ENCODE measurements around the gene TSSC4.

Gene TSSC4

DNA sequence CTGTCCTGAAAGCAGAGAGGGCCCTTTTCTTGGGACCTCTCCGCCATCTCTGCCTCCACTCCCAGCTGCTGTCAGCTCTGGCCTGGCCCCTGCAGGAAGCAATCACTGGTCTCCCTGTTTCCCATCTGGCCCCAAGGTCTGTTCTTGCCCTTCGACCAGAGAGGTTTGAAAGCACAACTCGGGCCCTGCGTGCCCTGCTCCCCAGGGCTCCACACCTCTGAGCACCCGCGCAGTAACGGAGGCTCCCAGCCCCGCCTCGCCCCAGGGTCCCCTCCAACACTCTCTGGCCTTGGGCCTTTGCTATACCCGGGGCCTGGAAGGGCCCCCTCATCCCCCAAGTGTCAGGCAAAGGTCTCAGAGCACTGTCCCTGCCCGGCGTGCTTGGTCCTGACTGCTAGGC lies 31.2 kb upstream of the TSSC4 start:
- no peak for DNase-seq (ENCODE audit: low read depth in 2 of 2)

DNA sequence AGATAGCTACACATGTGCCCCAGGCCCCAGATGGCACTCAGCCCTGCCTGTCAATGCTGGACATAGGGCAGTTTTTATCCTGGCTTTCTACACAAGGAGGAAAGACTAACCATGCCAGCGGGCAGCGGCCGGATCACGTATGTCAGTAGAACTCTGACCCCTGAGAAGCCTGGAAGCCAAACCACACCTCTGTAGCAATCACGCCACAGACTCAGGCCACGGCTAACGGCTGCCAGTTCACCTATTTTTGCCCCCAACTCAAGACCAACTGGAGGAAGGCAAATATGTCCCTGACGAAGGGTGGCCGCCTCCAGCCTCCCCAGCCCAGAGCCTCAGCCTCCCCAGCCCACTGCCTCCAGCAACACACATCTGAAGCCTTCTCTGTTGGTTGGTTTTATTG lies 30.7 kb upstream of the TSSC4 start:
- no peak for DNase-seq (ENCODE audit: low read depth in 2 of 2)

DNA sequence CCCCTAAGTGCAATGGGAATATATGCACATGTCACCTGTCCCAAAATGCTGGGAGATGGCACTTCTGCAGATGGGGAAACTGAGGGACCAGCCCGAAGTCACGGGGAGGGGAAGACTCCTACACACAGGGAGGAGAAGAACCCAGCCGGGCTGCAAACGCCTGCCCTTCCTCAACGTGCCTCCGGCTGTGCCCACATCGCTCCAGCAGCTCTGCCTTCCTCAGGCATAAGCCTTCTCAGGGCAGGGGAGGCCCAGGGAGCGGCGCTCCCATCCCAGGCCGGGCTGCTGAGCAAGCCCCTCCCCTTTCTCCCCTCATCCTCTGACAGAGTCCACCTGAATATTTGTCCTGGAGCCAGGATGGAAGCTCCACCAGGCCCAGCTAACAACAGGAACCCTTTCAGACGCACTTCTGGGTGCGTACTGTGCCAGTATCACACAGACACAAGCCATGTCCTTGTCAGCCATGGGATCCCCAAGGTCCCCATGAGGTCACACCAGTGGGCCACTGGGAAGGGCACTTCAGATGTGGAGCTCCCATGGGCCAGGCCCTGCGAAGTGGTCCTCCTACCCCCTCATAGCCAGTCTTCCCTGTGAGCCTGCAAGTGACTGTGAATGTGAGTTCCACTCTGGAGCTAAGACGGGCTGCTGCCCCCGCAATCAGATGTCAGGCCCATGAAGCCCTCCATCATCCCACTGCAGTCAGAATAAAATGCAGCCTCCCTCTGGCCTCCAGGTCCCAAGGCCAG lies 25.9 kb upstream of the TSSC4 start:
- no peak for DNase-seq (ENCODE audit: low read depth in 2 of 2)

- DNase-seq (ENCODE audit: low read depth in 2 of 2): no peak
These were observed 25.2 kb upstream of the TSSC4 start for GRCh38 chr11:2375341-2375853.

DNA sequence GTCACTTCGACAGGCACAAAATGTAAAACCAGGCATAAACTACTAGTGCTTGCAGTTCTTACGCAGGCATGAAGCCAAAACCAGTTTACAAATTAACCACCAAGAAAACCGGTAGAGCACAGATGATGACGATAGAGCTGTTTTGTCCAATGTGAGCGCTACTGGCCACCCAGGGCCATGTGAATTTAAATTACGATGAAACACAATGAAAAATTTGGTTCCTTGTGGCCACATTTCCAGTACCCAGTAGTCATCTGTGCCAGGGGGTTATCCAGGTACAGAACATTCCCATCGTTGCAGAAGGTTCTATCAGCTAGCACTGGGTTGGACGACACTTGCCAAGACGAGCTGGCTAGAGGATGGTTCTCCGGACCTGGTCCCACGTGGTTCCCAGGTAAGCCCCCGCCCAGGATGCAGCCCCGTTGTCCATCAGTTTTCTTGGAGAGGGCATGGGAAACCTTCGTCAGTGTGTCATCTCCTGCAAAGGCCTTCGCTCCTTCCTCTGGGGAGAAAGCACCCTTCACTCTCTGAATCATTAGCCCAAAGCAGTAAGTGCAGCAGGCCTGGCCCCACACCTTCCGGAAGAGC lies 24.5 kb upstream of the TSSC4 start:
- no peak for DNase-seq (ENCODE audit: low read depth in 2 of 2)

GRCh38 chr11:2376751-2377451 lies 23.6 kb upstream of the TSSC4 start, which contains the start of gene CD81:
CD81 (plus strand) TSS chr11:2377310; CDS start chr11:2377550, 240 bp downstream.
- peak in 1 of 2 experiments; percentile 57 for DNase-seq (ENCODE audit: low read depth in 2 of 2)

- DNase-seq (ENCODE audit: low read depth in 2 of 2): peak in 1 of 2 experiments; percentile 45
These were observed 22.8 kb upstream of the TSSC4 start for GRCh38 chr11:2377511-2378443.

- DNase-seq (ENCODE audit: low read depth in 2 of 2): no peak
These were observed 21.9 kb upstream of the TSSC4 start for GRCh38 chr11:2378527-2379210.

GRCh38 chr11:2379466-2380174 lies 20.9 kb upstream of the TSSC4 start:
- DNase-seq (ENCODE audit: low read depth in 2 of 2): no peak

- no peak for DNase-seq (ENCODE audit: low read depth in 2 of 2)
These were observed 20.2 kb upstream of the TSSC4 start for GRCh38 chr11:2380396-2380795.

DNA sequence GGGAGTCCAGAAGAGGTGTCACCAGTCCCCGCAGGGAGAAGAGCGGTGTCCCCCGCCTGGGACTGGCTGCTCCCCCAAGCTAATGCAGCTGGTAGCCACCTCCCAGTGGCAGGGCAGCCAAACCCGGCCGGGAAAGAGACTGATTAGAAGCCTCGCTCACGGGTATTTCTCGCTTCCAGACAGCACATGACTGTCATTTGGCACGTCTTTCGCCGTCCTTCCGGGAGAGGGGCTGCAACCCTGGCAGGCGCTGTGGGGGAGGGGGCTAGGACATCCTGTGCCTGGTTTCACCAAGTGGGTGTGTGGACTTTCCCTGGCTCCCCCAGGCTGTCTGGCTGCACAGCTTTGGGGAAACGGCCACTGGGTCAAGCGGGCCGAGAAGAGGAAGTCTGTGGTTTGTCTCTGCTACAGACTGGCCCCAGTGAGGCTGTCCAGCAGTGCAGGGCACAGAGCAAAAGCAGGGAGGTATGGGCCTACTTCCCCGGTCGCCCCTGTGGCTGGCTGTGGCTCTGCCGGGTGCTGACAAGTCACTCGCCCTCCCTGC lies 19.7 kb upstream of the TSSC4 start:
- DNase-seq (ENCODE audit: low read depth in 2 of 2): no peak

DNA sequence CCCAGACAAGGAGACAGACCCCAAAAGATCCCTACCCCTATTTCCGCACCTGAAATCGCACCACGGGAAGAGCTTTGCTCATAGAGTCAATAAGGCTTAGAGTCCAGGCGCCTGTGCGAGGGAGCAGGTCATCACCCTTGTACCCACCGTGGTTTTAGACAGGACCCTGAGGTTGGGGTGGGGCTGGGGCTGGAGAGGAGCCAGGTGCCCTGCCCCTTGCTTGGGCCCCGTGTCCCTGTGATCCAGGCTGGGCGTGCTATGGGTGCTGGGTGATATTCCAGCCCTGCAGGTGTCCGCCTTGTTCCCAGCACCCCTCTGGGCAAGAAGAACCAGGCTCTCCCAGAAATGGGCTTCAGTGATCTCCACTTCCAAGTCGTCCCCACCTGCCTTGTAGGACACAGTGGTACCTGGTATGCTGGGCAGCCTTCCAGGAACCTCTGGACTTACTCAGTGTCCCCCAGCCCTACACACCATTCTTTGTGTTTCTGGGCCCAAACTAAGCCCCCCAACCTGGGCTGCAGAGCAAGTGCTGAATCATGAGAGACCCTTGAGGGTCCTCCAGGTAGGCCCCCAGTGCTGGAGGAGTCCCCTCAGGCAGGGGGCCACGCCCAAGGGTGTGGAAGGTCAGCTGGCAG lies 18.9 kb upstream of the TSSC4 start:
- no peak for DNase-seq (ENCODE audit: low read depth in 2 of 2)

GRCh38 chr11:2382129-2382517 lies 18.4 kb upstream of the TSSC4 start:
- DNase-seq (ENCODE audit: low read depth in 2 of 2): no peak

- no peak for DNase-seq (ENCODE audit: low read depth in 2 of 2)
These were observed 17.4 kb upstream of the TSSC4 start for GRCh38 chr11:2382936-2383851.

GRCh38 chr11:2383852-2384804 lies 16.4 kb upstream of the TSSC4 start:
- no peak for DNase-seq (ENCODE audit: low read depth in 2 of 2)

DNA sequence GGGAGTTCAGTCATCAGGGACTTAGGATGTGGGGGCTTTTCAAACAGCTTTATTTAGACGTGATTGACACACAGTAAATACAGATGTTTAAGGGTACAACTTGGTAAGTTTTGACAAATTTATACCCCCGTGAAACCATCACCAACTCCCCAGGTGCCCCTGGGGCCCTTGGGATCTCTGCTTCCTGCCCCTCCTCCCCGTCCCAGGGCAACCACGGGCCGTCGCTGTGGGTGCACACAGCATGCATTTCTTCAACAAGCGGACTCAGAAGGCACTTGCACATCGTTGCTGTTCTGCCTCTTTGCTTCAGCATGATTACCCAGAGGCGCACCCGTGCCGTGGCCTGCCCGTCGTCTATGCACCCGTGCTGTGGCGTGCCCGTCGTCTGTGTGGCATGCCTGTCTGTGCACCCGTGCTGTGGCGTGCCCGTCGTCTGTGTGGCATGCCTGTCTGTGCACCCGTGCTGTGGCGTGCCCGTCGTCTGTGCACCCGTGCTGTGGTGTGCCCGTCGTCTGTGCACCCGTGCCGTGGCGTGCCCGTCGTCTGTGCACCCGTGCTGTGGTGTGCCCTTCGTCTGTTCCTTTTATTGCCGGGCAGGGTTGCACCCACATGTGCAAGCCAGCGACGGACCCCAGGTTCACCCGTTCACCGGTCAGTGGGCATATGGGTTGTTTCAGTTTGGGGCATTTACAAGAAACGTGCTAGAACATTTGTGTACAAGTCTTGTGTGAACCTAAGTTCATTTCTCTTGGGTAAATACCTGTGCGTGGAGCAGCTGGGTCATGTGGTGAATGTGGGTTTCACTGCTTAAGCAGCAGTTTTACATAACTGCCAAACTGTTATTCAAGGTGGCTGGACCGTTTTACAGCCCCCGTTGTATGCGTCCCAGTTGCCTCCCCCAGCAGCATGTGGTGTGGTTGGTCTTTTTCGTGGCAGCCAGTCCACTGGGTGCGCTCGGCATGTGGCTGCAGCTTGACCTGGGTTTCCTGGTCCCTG lies 15.1 kb upstream of the TSSC4 start:
- no peak for DNase-seq (ENCODE audit: low read depth in 2 of 2)

Measured in stimulated activated CD4-positive, alpha-beta T cell treated with anti-CD3 and anti-CD28 coated beads, Interleukin-12 subunit alpha, Interleukin-12 subunit beta, amount 100 ng/mL, for 24 hours (primary cell).